Loucy (cell line): ENCODE data around the gene PLA2G10.

Experiments used
- EZH2phosphoT487 ChIP-seq: fragments of 200-600 bp; IDR thresholded peaks from 2 replicates; pipeline ENCODE4 v1.6.1; 2018; ENCODE audit warnings: antibody characterized with exemption, mild to moderate bottlenecking, moderate library complexity, borderline replicate concordance
- TF ChIP-seq, protein P1 (sequence below): fragments of 200-600 bp; sonication (generic); conservative IDR thresholded peaks from 2 replicates; pipeline ENCODE4 v1.5.1; 2014; ENCODE audit warnings: mild to moderate bottlenecking, antibody characterized with exemption, low read length

GRCh38 chr16:14635395-14636165, 58.5 kb downstream of the PLA2G10 start:
- TF ChIP-seq, protein P1, sequence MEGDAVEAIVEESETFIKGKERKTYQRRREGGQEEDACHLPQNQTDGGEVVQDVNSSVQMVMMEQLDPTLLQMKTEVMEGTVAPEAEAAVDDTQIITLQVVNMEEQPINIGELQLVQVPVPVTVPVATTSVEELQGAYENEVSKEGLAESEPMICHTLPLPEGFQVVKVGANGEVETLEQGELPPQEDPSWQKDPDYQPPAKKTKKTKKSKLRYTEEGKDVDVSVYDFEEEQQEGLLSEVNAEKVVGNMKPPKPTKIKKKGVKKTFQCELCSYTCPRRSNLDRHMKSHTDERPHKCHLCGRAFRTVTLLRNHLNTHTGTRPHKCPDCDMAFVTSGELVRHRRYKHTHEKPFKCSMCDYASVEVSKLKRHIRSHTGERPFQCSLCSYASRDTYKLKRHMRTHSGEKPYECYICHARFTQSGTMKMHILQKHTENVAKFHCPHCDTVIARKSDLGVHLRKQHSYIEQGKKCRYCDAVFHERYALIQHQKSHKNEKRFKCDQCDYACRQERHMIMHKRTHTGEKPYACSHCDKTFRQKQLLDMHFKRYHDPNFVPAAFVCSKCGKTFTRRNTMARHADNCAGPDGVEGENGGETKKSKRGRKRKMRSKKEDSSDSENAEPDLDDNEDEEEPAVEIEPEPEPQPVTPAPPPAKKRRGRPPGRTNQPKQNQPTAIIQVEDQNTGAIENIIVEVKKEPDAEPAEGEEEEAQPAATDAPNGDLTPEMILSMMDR, result no peak
- no peak for TF ChIP-seq EZH2phosphoT487
